GM12892 (cell line): ENCODE measurements around the gene KCNIP4.

Experiments used
- POLR2A ChIP-seq: IDR thresholded peaks from 2 replicates; pipeline ENCODE4 v1.6.1; 2011; ENCODE audit warnings: low read depth, low read length, control low read depth
- POLR2AphosphoS5 ChIP-seq: IDR thresholded peaks from 2 replicates; pipeline ENCODE4 v1.6.1; 2011; ENCODE audit warnings: low read depth, low read length, control low read depth

DNA sequence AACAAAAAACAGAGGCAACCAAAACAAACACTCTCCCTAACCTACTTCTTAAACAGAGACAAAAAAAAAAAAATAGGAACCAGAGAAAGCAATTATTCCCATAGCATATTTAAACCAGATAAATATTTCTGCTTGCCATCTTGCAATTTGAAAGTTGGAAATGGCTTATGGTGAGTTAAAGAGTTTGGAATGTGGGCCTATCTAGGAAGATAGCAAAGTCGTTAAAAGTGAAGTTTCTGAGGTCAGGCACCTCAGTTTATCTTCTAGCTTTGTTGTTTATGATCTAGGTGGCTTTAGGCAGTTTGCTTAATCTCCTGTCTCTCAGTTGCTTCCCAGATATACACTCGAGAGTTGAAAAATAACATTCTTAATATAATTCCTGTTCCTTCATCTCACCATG is 284.2 kb downstream of the KCNIP4 start:
- TF ChIP-seq POLR2AphosphoS5 (no peak), POLR2A (no peak)
